H9 (cell line): Measurements from ENCODE around the gene DAPP1. TPM values are rescaled to one million over a fixed set of nuclear protein-coding genes. Genes with fewer than 3 reads are reported as not detected.

Source experiments
- DNase-seq: peaks from one replicate; pipeline ENCODE4 v3.0.0-alpha.2; 2017
- H2AFZ ChIP-seq: one replicate; pipeline ENCODE4 v1.6.1; 2013; ENCODE audit warnings: mild to moderate bottlenecking, low read length, control low read depth, moderate library complexity
- H2AK5ac ChIP-seq: 2 replicates; pipeline ENCODE4 v1.6.1; 2013; ENCODE audit warnings: low read length, control low read depth, mixed read lengths; ENCODE audit not compliant: insufficient read length
- H2BK120ac ChIP-seq: one replicate; pipeline ENCODE4 v1.6.1; 2013; ENCODE audit warnings: low read depth, mild to moderate bottlenecking, low read length, control low read depth, inconsistent platforms; ENCODE audit not compliant: poor library complexity, severe bottlenecking
- H2BK12ac ChIP-seq: 2 replicates; pipeline ENCODE4 v1.6.1; 2013; ENCODE audit warnings: low read length, control low read depth, mixed read lengths, low read depth; ENCODE audit not compliant: insufficient read length
- H2BK15ac ChIP-seq: 2 replicates; pipeline ENCODE4 v1.6.1; 2013; ENCODE audit warnings: low read depth, low read length, control low read depth
- H2BK20ac ChIP-seq: one replicate; pipeline ENCODE4 v1.6.1; 2013; ENCODE audit warnings: low read depth, mild to moderate bottlenecking, low read length, control low read depth, inconsistent platforms; ENCODE audit not compliant: poor library complexity, severe bottlenecking
- H2BK5ac ChIP-seq: 2 replicates; pipeline ENCODE4 v1.6.1; 2013; ENCODE audit warnings: low read length, control low read depth, mixed read lengths; ENCODE audit not compliant: insufficient read length
- H3K14ac ChIP-seq: 2 replicates; pipeline ENCODE4 v1.6.1; 2013; ENCODE audit warnings: low read length, control low read depth; ENCODE audit not compliant: insufficient read depth
- H3K18ac ChIP-seq: 2 replicates; pipeline ENCODE4 v1.6.1; 2013; ENCODE audit warnings: low read depth, mild to moderate bottlenecking, mixed read lengths, low read length, control low read depth; ENCODE audit not compliant: insufficient read length
- H3K23ac ChIP-seq: 2 replicates; pipeline ENCODE4 v1.6.1; 2013; ENCODE audit warnings: low read length, control low read depth, mixed read lengths, low read depth; ENCODE audit not compliant: insufficient read length
- H3K23me2 ChIP-seq: 2 replicates; pipeline ENCODE4 v1.6.1; 2013; ENCODE audit warnings: low read depth, mild to moderate bottlenecking, mixed read lengths, low read length, control low read depth; ENCODE audit not compliant: insufficient read length, poor library complexity, severe bottlenecking
- H3K27ac ChIP-seq: 2 replicates; pipeline ENCODE4 v1.5.1; 2013; ENCODE audit warnings: low read length, control low read depth, mixed read lengths, low read depth; ENCODE audit not compliant: insufficient read length
- H3K27me3 ChIP-seq: 2 replicates; pipeline ENCODE4 v1.6.1; 2013; ENCODE audit warnings: low read length, control low read depth, inconsistent platforms; ENCODE audit not compliant: insufficient read depth
- H3K4ac ChIP-seq: 2 replicates; pipeline ENCODE4 v1.6.1; 2013; ENCODE audit warnings: low read depth, mild to moderate bottlenecking, control low read depth, inconsistent platforms, low read length, moderate library complexity
- H3K4me1 ChIP-seq: 2 replicates; pipeline ENCODE4 v1.6.1; 2013; ENCODE audit warnings: low read length, control low read depth, inconsistent platforms; ENCODE audit not compliant: insufficient read depth
- H3K4me2 ChIP-seq: 2 replicates; pipeline ENCODE4 v1.6.1; 2013; ENCODE audit warnings: low read length, control low read depth, mixed read lengths; ENCODE audit not compliant: insufficient read length, insufficient read depth
- H3K56ac ChIP-seq: 2 replicates; pipeline ENCODE4 v1.6.1; 2013; ENCODE audit warnings: low read depth, mild to moderate bottlenecking, mixed read lengths, low read length, control low read depth; ENCODE audit not compliant: insufficient read length
- H3K79me1 ChIP-seq: 2 replicates; pipeline ENCODE4 v1.6.1; 2013; ENCODE audit warnings: low read depth, mild to moderate bottlenecking, moderate library complexity, low read length, control low read depth, inconsistent platforms; ENCODE audit not compliant: insufficient read depth, poor library complexity, severe bottlenecking
- H3K79me2 ChIP-seq: 2 replicates; pipeline ENCODE4 v1.6.1; 2013; ENCODE audit warnings: low read length, control low read depth, inconsistent platforms; ENCODE audit not compliant: insufficient read depth
- H3K9ac ChIP-seq: 2 replicates; pipeline ENCODE4 v1.6.1; 2013; ENCODE audit warnings: low read length, control low read depth, mixed read lengths; ENCODE audit not compliant: insufficient read length; ENCODE audit errors: extremely low read depth
- H3K9me3 ChIP-seq: one replicate; pipeline ENCODE4 v1.6.1; 2013; ENCODE audit warnings: low read depth, low read length, inconsistent platforms; ENCODE audit not compliant: control insufficient read depth
- H3T11ph ChIP-seq: one replicate; pipeline ENCODE4 v1.6.1; 2013; ENCODE audit warnings: mild to moderate bottlenecking, low read length, control low read depth, inconsistent platforms
- H4K20me1 ChIP-seq: one replicate; pipeline ENCODE4 v1.6.1; 2013; ENCODE audit not compliant: control insufficient read depth, insufficient read length, insufficient read depth
- H4K5ac ChIP-seq: 2 replicates; pipeline ENCODE4 v1.6.1; 2013; ENCODE audit warnings: low read depth, mild to moderate bottlenecking, mixed read lengths, low read length, control low read depth; ENCODE audit not compliant: insufficient read length
- H4K8ac ChIP-seq: replicated peaks from 2 replicates; pipeline ENCODE4 v1.6.1; 2013; ENCODE audit warnings: low read length, control low read depth, mixed read lengths, low read depth; ENCODE audit not compliant: insufficient read length
- H4K91ac ChIP-seq: 2 replicates; pipeline ENCODE4 v1.6.1; 2013; ENCODE audit warnings: low read depth, mild to moderate bottlenecking, moderate library complexity, mixed read lengths, low read length, control low read depth; ENCODE audit not compliant: insufficient read length
- H3K27ac Mint-ChIP-seq, 3 experiments: 2 replicates in 2 of 3; 3 replicates in 1 of 3; pipeline ENCODE4 v1.8.0; 2020 to 2021; ENCODE audit warnings: mixed read lengths in 3 of 3, mild to moderate bottlenecking in 1 of 3, moderate library complexity in 1 of 3
- H3K27me3 Mint-ChIP-seq: 2 replicates; pipeline ENCODE4 v1.8.0; 2021; ENCODE audit warnings: low read depth, mild to moderate bottlenecking, moderate library complexity, mixed read lengths
- H3K36me3 Mint-ChIP-seq, 3 experiments: 2 replicates in 2 of 3; 3 replicates in 1 of 3; pipeline ENCODE4 v1.8.0; 2020 to 2021; ENCODE audit warnings: low read depth in 3 of 3, mixed read lengths in 3 of 3; ENCODE audit not compliant: insufficient read depth in 1 of 3
- H3K4me1 Mint-ChIP-seq, 2 experiments: 2 replicates each; pipeline ENCODE4 v1.8.0; 2020; ENCODE audit warnings: mixed read lengths in 2 of 2
- H3K4me3 Mint-ChIP-seq, 2 experiments: 2 replicates in 1 of 2; 3 replicates in 1 of 2; pipeline ENCODE4 v1.8.0; 2020 to 2021; ENCODE audit warnings: mild to moderate bottlenecking in 2 of 2, mixed read lengths in 2 of 2, moderate library complexity in 1 of 2
- H3K9me3 Mint-ChIP-seq, 2 experiments: 2 replicates in 1 of 2; 3 replicates in 1 of 2; pipeline ENCODE4 v1.8.0; 2020; ENCODE audit warnings: mild to moderate bottlenecking in 2 of 2, mixed read lengths in 2 of 2, moderate library complexity in 1 of 2
- WGBS: extraction: QIAGEN DNeasy Blood & Tissue Kit; methylation state at CpG from one replicate; pipeline ENCODE4 v1.1.7; 2013; ENCODE audit warnings: missing lambda C conversion rate, low lambda C conversion rate, mixed read lengths; ENCODE audit not compliant: insufficient read length; ENCODE audit errors: extremely low coverage; 5-methylcytosine and 5-hydroxymethylcytosine counted together
- total RNA-seq: library from RNA; stranded (reverse); gene quantifications from 2 replicates; pipeline ENCODE4 v1.2.1, GENCODE V29; 2021
- TF ChIP-seq, protein P1 (sequence below): fragments of 200-600 bp; sonication (generic); conservative IDR thresholded peaks from 3 replicates; pipeline ENCODE4 v1.8.0; 2021; ENCODE audit warnings: antibody characterized with exemption, mild to moderate bottlenecking

The DAPP1 gene
- total RNA-seq, 1 experiment from 2014 or later, result not detected

DNA sequence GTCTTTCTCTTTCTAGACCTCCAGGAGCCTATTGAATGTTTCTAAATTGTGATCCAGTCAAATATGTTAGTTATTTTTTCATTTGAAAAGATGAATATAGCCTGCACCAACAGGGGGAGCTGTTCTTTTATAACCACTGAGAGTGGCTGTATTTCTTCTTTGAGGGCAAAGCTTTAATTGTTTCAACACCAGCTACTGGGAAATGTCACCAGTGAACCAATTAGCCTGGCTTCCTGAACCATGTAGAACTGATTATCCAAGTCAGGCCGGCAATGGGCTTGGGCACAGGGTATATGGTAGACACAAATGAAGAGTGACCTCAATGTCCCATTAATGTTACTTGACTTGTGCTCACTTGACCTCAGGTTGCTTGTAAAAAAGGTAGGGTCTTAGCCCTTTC lies 4.8 kb upstream of the DAPP1 start:
- Mint-ChIP-seq H3K4me3 (no peak overlapping the region), H3K27me3 (no peaks in the 10 kb centered on the region), H3K27ac (no peak overlapping the region), H3K9me3 (no peaks in the 10 kb centered on the region), H3K36me3 (no peaks in the 10 kb centered on the region), H3K4me1 (peaks cover 3 to 7% of the 10 kb centered on the region in 2 experiments)
- Histone ChIP-seq H2BK120ac (no peak overlapping the region), H3K4me2 (no peak overlapping the region), H4K5ac (no peak overlapping the region), H3K79me2 (no peaks in the 10 kb centered on the region), H2AFZ (peak overlapping the region; percentile 41), H3K56ac (no peak overlapping the region), H3K23me2 (no peaks in the 10 kb centered on the region), H3T11ph (no peak overlapping the region), H2BK5ac (no peak overlapping the region), H4K91ac (no peak overlapping the region), H3K27me3 (no peaks in the 10 kb centered on the region), H3K79me1 (no peaks in the 10 kb centered on the region), H3K9me3 (no peaks in the 10 kb centered on the region), H3K9ac (no peak overlapping the region), H2BK20ac (no peak overlapping the region), H4K8ac (no peak overlapping the region), H2BK15ac (no peak overlapping the region), H3K4me1 (no peaks in the 10 kb centered on the region; the same call in 1 of the 2 replicates), H4K20me1 (no peaks in the 10 kb centered on the region), H3K14ac (no peak overlapping the region), H3K27ac (no peak overlapping the region), H3K23ac (no peak overlapping the region), H2BK12ac (no peak overlapping the region), H2AK5ac (no peak overlapping the region), H3K4ac (no peak overlapping the region), H3K18ac (no peak overlapping the region)
- WGBS, result no CpG with 5 or more reads among the region's 1 CpG
- no peak for DNase-seq
- TF ChIP-seq, protein P1, sequence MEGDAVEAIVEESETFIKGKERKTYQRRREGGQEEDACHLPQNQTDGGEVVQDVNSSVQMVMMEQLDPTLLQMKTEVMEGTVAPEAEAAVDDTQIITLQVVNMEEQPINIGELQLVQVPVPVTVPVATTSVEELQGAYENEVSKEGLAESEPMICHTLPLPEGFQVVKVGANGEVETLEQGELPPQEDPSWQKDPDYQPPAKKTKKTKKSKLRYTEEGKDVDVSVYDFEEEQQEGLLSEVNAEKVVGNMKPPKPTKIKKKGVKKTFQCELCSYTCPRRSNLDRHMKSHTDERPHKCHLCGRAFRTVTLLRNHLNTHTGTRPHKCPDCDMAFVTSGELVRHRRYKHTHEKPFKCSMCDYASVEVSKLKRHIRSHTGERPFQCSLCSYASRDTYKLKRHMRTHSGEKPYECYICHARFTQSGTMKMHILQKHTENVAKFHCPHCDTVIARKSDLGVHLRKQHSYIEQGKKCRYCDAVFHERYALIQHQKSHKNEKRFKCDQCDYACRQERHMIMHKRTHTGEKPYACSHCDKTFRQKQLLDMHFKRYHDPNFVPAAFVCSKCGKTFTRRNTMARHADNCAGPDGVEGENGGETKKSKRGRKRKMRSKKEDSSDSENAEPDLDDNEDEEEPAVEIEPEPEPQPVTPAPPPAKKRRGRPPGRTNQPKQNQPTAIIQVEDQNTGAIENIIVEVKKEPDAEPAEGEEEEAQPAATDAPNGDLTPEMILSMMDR, result peak; percentile 82
